PC-3 (cell line): ENCODE data around the gene ANGPTL4. TPM values are rescaled to one million over a fixed set of nuclear protein-coding genes. Genes with fewer than 3 reads are reported as not detected.

Experiments used
- ATAC-seq: fragments of 200-7000 bp; cut with Tn5 transposase; 2 replicates; pipeline ENCODE4 v1.9.1; 2020; ENCODE audit warnings: mild to moderate bottlenecking, moderate library complexity
- BruUV-seq: library from RNA; stranded (reverse); fragments of 400-500 nt; replicated peaks from 2 replicates; lab custom pipeline; 2021; lab: Mats Ljungman, UMichigan
- CTCF ChIA-PET: fragments of 300-600 bp; sonication (Branson Sonifier 250); formaldehyde crosslinking; loops from one replicate; lab custom pipeline; 2022; ENCODE audit warnings: antibody characterized with exemption; lab: Charles Lee
- POLR2A ChIA-PET: fragments of 300-600 bp; sonication (Branson Sonifier 250); formaldehyde crosslinking; loops from one replicate; lab custom pipeline; 2022; ENCODE audit warnings: antibody characterized with exemption; ENCODE audit not compliant: unreplicated experiment; lab: Charles Lee
- DNase-seq: peaks from one replicate; pipeline ENCODE4 v3.0.0-alpha.2; 2015
- H2AFZ ChIP-seq: fragments of 300-600 bp; sonication (generic); 2 replicates; pipeline ENCODE4 v1.6.0; 2016; ENCODE audit warnings: antibody characterized with exemption, low read length
- H3F3A ChIP-seq: fragments of 300-600 bp; sonication (generic); one replicate; pipeline ENCODE4 v1.6.0; 2017; ENCODE audit warnings: antibody characterized with exemption, low read length, control low read depth, mild to moderate bottlenecking; ENCODE audit not compliant: unreplicated experiment
- H3K27ac ChIP-seq: fragments of 300-600 bp; sonication (generic); 2 replicates; pipeline ENCODE4 v1.5.1; 2016; ENCODE audit warnings: mild to moderate bottlenecking, low read length
- H3K27me3 ChIP-seq: fragments of 300-600 bp; sonication (generic); 2 replicates; pipeline ENCODE4 v1.6.1; 2016; ENCODE audit warnings: low read length, mixed read lengths
- H3K36me3 ChIP-seq: fragments of 300-600 bp; sonication (generic); 2 replicates; pipeline ENCODE4 v1.6.1; 2016; ENCODE audit warnings: low read depth, mixed run types, low read length, mixed read lengths
- H3K4me1 ChIP-seq: fragments of 300-600 bp; sonication (generic); 2 replicates; pipeline ENCODE4 v1.5.1; 2016; ENCODE audit warnings: low read length; ENCODE audit not compliant: insufficient read depth
- H3K4me2 ChIP-seq: fragments of 300-600 bp; sonication (generic); 2 replicates; pipeline ENCODE4 v1.6.0; 2016; ENCODE audit warnings: low read length
- H3K4me3 ChIP-seq: fragments of 300-600 bp; sonication (generic); 2 replicates; pipeline ENCODE4 v1.5.1; 2016; ENCODE audit warnings: mild to moderate bottlenecking, low read length, mixed read lengths
- H3K79me2 ChIP-seq: fragments of 300-600 bp; sonication (generic); 2 replicates; pipeline ENCODE4 v1.6.1; 2017; ENCODE audit warnings: low read length, mixed read lengths
- H3K9ac ChIP-seq: fragments of 300-600 bp; sonication (generic); 2 replicates; pipeline ENCODE4 v1.6.0; 2016; ENCODE audit warnings: mild to moderate bottlenecking, low read length
- H3K9me2 ChIP-seq: fragments of 300-600 bp; sonication (generic); replicated peaks from 2 replicates; pipeline ENCODE4 v1.6.1; 2016; ENCODE audit warnings: mixed run types, low read length, mixed read lengths
- H3K9me3 ChIP-seq: fragments of 300-600 bp; sonication (generic); 2 replicates; pipeline ENCODE4 v1.6.1; 2016; ENCODE audit warnings: low read length, mixed read lengths
- H4K20me1 ChIP-seq: fragments of 300-600 bp; sonication (generic); 2 replicates; pipeline ENCODE4 v1.6.1; 2016; ENCODE audit warnings: low read length, mixed read lengths
- CTCF ChIP-seq: fragments of 300-600 bp; sonication (generic); conservative IDR thresholded peaks from 2 replicates; pipeline ENCODE4 v1.5.1; 2017; ENCODE audit warnings: antibody characterized with exemption, low read depth, mild to moderate bottlenecking, low read length
- EZH2 ChIP-seq: fragments of 300-600 bp; sonication (generic); IDR thresholded peaks from one replicate; pipeline ENCODE4 v1.6.1; 2017; ENCODE audit warnings: antibody characterized with exemption, mild to moderate bottlenecking, low read length; ENCODE audit not compliant: unreplicated experiment
- EZH2phosphoT487 ChIP-seq: fragments of 300-600 bp; sonication (generic); IDR thresholded peaks from 2 replicates; pipeline ENCODE4 v1.6.1; 2018; ENCODE audit warnings: mild to moderate bottlenecking, antibody characterized with exemption, low read length, borderline replicate concordance
- intact Hi-C: fragments of 100-400 bp; cut with micrococcal nuclease; formaldehyde crosslinking; loops from 2 replicates; pipeline ENCODE4 v1.9.0; 2023
- total RNA-seq: library from RNA; depleted of rRNA; stranded (reverse); fragments of >200 nt; gene quantifications from 2 replicates; pipeline ENCODE4 v1.2.3, GENCODE V29; 2014

ANGPTL4 gene
- total RNA-seq, 1 experiment from 2014 or later = 6.7 TPM

GRCh38 chr19:8412783-8413628 lies 49.1 kb downstream of the ANGPTL4 start, which contains the start of gene MARCHF2:
TSS of gene MARCHF2 (plus strand) at chr19:8413305. CDS start at chr19:8421841, 8,536 bp downstream.
- Histone ChIP-seq H3K79me2 (no peaks in the 10 kb centered on the region), H3F3A (peaks cover 3% of the 10 kb centered on the region), H3K27ac (no peak within 1 kb of the TSS), H3K9me2 (no peaks in the 10 kb centered on the region), H3K36me3 (no peaks in the 10 kb centered on the region), H3K27me3 (no peaks in the 10 kb centered on the region), H4K20me1 (no peaks in the 10 kb centered on the region), H3K4me1 (peaks cover 6% of the 10 kb centered on the region), H3K4me3 (peak within 1 kb of the TSS; percentile 79), H3K9ac (peak within 1 kb of the TSS; percentile 65), H2AFZ (peak within 1 kb of the TSS; percentile 91), H3K9me3 (no peaks in the 10 kb centered on the region), H3K4me2 (peak within 1 kb of the TSS; percentile 98)
- CTCF ChIA-PET = interaction anchor here (0.5 to 1.5 kb wide), 19 partner anchors 11 to 827 kb away, joined by 3 to 30 read pairs (median 7); partner anchors contain the start of genes HNRNPM and ZNF414
- peak; percentile 100 for ATAC-seq
- POLR2A ChIA-PET = interaction anchor here (0.6 to 1.4 kb wide), 9 partner anchors 11 to 895 kb away, joined by 3 to 12 read pairs (median 6); partner anchors contain the start of genes HNRNPM and ZNF414
- peak; percentile 99 for DNase-seq
- intact Hi-C loops = loop anchor here (2.0 to 5.0 kb wide), 3 partner anchors 44 to 169 kb away; no protein-coding TSS in a partner anchor
- TF ChIP-seq EZH2 (no peak), CTCF (peak; percentile 68)
- BruUV-seq = no TSS peak

- no peaks in the 10 kb centered on the region for H3K36me3 ChIP-seq
- no peak for TF ChIP-seq EZH2
- no peak for TF ChIP-seq CTCF
- TF ChIP-seq EZH2phosphoT487 = no peak
- intact Hi-C loops = loop anchor here (2.0 to 5.0 kb wide), 3 partner anchors 44 to 169 kb away; no protein-coding TSS in a partner anchor
- H3F3A ChIP-seq = peaks cover 3% of the 10 kb centered on the region
- no peaks in the 10 kb centered on the region for H3K79me2 ChIP-seq
- no peaks in the 10 kb centered on the region for H3K9me3 ChIP-seq
- H3K9me2 ChIP-seq = no peaks in the 10 kb centered on the region
- POLR2A ChIA-PET = interaction anchor here (0.6 to 1.4 kb wide), 5 partner anchors 10 to 896 kb away, joined by 4 to 12 read pairs (median 10); partner anchors contain the start of genes HNRNPM and ZNF414
- CTCF ChIA-PET = interaction anchor here (0.6 to 1.5 kb wide), 15 partner anchors 10 to 172 kb away, joined by 3 to 30 read pairs (median 8); partner anchors contain the start of genes HNRNPM and ZNF414
- peak overlapping the region; percentile 79 for H3K4me3 ChIP-seq
- no peak overlapping the region for H3K27ac ChIP-seq
- ATAC-seq = peak; percentile 5
- no peak for DNase-seq
- H2AFZ ChIP-seq = peak overlapping the region; percentile 91
- peak overlapping the region; percentile 65 for H3K9ac ChIP-seq
- no peaks in the 10 kb centered on the region for H4K20me1 ChIP-seq
- no TSS peak for BruUV-seq
- peaks cover 6% of the 10 kb centered on the region for H3K4me1 ChIP-seq
- peak overlapping the region; percentile 98 for H3K4me2 ChIP-seq
- no peaks in the 10 kb centered on the region for H3K27me3 ChIP-seq
Observed at GRCh38 chr19:8413629-8413995, 49.7 kb downstream of the ANGPTL4 start.
